NCI-H1694 treated with DMSO at 0.1 percent for 48 hours (cell line): ENCODE data around the gene TSPEAR.

Source experiments
- DNase-seq: peaks from one replicate; lab custom pipeline; 2025; lab: John Stamatoyannopoulos, UW

TSPEAR gene

GRCh38 chr21:44527983-44528633, 183.3 kb downstream of the TSPEAR start:
- DNase-seq = no peak

GRCh38 chr21:44527156-44527982, 184.0 kb downstream of the TSPEAR start:
- no peak for DNase-seq

DNA sequence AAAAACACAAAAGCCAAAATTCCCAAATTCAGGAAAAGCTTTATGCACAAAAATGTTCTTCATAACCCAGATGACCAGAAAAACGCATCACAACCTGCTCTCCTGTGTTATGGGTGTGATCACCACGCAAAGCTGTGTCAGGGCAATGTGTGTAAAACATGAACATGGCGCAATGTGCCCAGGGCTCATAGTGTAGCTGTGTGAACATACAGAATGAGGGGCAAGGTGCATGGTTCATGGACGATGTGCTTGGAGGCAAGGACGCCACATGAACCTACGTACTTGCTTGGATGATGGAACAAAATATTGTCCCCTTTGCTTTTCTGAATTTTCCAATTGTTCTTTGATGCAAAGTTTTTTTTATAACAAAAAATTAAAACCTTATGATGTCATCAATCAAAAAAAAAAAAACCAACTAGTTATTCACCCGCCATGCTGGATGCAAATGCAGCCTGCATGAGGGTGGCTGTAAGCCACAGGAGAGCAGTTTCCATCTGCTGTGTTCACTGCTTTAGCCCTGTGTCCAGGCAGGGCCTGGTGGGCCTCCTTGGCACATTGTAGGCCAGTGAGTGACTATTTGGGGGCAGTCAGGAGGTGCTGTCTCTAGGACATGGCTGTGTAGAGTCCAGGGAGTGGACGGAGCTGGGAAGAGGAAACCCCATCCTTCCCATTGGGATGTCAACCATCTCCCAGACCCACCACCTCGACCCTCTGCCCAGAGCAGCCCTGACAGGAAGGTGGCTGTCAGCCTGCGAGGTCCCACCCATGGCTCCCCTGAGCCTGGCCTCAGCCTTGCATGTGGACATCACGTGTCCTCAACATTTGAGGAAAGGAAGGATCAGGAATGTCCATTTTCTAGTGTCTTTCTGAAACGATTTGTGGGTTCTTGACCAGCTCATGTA, 185.0 kb downstream of the TSPEAR start:
- no peak for DNase-seq

- no peak for DNase-seq
Measured at GRCh38 chr21:44525391-44526095, 185.8 kb downstream of the TSPEAR start.

DNA sequence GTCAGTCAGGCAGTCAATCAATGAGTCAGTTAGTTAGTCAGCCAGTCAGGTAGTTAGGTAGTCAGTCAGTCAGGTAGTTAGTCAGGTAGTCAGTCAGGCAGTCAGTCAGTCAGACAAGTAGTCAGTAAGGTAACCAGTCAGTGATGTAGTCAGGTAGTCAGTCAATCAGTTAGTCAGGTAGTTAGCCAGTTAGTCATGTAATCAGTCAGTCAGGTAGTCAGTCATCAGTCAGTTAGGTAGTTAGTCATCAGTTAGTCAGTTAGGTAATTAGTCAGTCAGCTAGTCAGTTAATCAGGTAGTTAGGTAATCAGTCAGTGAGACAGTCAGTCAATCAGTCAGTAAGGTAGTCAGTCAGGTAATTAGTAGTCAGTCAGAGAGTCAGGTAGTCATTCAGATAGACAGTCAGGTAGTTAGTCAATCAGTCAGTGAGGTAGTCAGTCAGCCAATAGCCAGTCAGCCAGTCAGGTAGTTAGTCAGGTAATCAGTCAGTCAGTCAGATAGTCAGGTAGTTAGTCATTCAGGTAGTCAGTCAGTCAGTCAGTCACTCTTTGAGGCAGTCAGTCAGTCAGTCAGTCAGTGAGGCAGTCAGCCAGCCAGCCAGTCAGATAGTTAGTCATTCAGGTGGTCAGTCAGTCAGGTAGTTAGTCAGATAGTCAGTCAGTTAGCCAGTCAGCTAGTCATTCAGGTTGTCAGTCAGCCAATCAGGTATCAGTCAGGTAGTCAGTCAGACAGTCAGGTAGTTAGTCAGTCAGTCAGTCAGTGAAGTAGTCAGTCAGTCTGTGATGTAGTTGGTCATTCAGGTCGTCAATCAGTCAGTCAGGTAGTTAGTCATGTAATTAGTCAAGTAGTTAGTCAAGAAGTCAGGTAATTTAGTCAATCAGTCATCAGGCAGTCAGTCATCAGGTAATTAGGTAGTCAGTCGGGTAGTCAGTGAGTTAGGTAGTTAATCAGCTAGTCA, 186.7 kb downstream of the TSPEAR start:
- no peak for DNase-seq

DNA sequence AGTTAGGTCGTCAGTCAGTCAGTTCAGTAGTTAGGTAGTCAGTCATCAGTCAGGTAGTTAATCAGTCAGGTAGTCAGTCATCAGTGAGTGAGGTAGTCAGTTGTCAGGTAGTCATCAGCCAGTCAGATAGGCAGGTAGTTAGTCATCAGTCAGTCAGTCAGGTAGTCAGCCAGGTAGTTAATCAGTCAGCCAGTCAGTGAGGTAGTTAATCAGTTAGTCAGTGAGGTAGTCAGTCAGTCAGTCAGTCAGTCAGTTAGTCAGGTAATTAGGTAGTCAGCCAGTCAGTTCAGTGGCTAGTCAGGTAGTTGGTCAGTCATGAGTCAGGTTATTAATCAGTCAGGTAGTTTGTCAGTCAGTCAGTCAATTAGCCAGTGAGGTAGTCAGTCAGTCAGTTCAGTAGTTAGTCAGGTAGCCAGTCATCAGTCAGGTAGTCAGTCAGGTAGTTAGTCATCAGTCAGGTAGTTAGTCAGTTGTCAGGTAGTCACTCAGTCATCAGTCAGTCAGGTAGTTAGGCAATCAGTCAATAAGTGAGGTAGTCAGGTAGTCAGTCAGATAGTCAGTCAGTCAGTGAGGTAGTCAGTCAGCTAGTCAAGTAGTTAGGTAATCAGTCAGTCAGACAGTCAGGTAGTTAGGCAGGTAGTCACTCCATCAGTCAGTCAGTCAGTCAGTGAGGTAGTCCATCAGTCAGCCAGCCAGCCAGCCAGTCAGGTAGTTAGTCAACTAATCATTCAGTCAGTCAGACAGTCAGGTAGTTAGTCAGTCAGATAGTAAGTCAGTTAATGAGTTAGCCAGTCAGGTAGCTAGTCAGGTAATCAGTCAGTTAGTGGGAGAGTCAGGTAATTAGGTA, 187.6 kb downstream of the TSPEAR start:
- DNase-seq = no peak

DNA sequence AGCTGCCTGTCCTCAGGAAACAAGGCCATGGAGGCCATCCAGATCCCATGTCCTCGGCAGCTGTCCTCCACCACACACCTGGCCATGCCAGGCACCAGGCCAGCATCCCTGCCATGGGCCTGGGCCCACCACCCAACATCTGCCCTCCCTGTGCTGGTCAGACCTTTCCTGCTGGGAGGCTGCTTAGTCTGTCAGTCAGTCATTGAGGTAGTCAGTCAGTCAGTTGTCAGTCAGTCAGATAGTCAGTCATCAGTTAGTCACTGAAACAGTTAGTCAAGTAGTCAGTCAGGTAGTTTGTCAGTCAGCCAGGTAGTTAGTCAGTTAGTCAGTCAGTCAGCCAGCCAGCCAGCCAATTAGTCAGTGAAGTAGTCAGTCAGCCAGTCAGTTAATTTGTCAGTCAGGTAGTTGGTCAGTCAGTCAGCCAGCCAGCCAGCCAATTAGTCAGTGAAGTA, 188.6 kb downstream of the TSPEAR start:
- DNase-seq = no peak

GRCh38 chr21:44521928-44522752, 189.2 kb downstream of the TSPEAR start:
- DNase-seq = no peak

- no peak for DNase-seq
Measured at GRCh38 chr21:44521301-44521927, 190.0 kb downstream of the TSPEAR start.

GRCh38 chr21:44520326-44521300, 190.8 kb downstream of the TSPEAR start:
- no peak for DNase-seq

- no peak for DNase-seq
Measured at GRCh38 chr21:44519346-44520325, 191.7 kb downstream of the TSPEAR start.

GRCh38 chr21:44518686-44519085, 192.7 kb downstream of the TSPEAR start:
- DNase-seq = no peak

- DNase-seq = no peak
Measured at GRCh38 chr21:44517175-44517899, 194.0 kb downstream of the TSPEAR start.

DNA sequence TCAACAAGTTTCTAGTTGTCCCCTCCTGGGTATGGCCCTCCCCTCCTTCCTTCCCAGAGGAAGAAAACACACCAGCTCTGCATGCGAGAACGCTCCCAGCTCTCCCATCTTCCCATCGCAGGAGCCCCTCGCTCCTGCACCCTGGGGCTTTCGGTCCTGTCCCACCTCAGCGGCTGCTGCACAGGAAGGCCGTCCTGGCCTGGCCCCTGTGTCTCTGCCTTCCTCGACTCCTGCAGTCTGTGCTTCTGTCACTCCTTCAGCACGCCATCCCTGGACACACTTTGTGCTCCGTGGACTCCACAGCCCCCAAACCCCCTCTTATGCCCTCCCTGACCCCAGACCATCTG, 194.6 kb downstream of the TSPEAR start:
- no peak for DNase-seq

DNA sequence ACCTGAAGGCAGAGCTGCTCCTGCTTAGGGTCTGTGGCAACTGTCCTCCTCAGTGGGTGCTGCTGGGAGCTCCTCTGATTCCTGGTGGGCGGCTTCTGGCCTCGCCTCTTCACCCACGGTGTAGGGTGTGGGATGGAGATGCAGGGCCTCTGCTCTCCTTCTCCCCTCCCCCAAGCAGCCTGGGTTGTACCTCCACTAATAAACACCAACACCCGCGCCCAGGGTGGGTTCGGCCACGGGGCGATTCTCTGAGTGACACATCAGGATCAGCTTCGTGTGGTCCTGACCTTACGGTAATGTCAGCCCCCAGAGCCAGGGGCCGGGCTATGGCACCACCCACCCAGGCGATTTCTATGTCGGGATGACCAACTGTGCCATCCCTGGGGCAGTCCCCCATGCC, 195.0 kb downstream of the TSPEAR start:
- DNase-seq = no peak
